Mesodermal cell (in vitro differentiated cells): ENCODE results near the gene COMMD4. TPM values are rescaled to one million over a fixed set of nuclear protein-coding genes. Genes with fewer than 3 reads are reported as not detected.
"Not testable (repeated sequence)": the region's sequence is repeated elsewhere in the genome, so short reads cannot be mapped to it uniquely, and the experiment has no call there.

ENCODE experiments used
- H3K27ac ChIP-seq: 2 replicates; pipeline ENCODE4 v1.7.0; 2013; ENCODE audit warnings: mild to moderate bottlenecking, low read depth, low read length, moderate library complexity; ENCODE audit not compliant: severe bottlenecking
- H3K36me3 ChIP-seq: 2 replicates; pipeline ENCODE4 v1.7.1; 2013; ENCODE audit warnings: mild to moderate bottlenecking, low read length, moderate library complexity; ENCODE audit not compliant: control insufficient read depth, insufficient read depth
- H3K4me1 ChIP-seq: one replicate; pipeline ENCODE4 v1.7.1; 2013; ENCODE audit warnings: mild to moderate bottlenecking, low read length; ENCODE audit not compliant: insufficient read depth, control insufficient read depth, poor library complexity, severe bottlenecking
- H3K4me3 ChIP-seq: 2 replicates; pipeline ENCODE4 v1.7.0; 2013; ENCODE audit warnings: low read length, control low read depth, mild to moderate bottlenecking; ENCODE audit not compliant: insufficient read depth, poor library complexity, severe bottlenecking; ENCODE audit errors: extremely low read depth
- H3K9me3 ChIP-seq: 2 replicates; pipeline ENCODE4 v1.7.1; 2013; ENCODE audit warnings: mild to moderate bottlenecking, low read length, moderate library complexity; ENCODE audit not compliant: control insufficient read depth
- WGBS, 2 experiments: methylation state at CpG; one replicate each; pipeline ENCODE4 v1.1.5; 2013; ENCODE audit warnings: missing lambda C conversion rate in 2 of 2; ENCODE audit not compliant: insufficient coverage in 2 of 2; 5-methylcytosine and 5-hydroxymethylcytosine counted together
- polyA plus RNA-seq, 2 experiments: library from polyadenylated mRNA; stranded (reverse); fragments of 50-300 nt; gene quantifications; one replicate each; pipeline ENCODE4 v1.2.3, GENCODE V29; 2013

Gene COMMD4
- 66.9 TPM for polyA plus RNA-seq (2013, experiment 1 of 2)
- 61.0 TPM for polyA plus RNA-seq (2013, experiment 2 of 2)

DNA sequence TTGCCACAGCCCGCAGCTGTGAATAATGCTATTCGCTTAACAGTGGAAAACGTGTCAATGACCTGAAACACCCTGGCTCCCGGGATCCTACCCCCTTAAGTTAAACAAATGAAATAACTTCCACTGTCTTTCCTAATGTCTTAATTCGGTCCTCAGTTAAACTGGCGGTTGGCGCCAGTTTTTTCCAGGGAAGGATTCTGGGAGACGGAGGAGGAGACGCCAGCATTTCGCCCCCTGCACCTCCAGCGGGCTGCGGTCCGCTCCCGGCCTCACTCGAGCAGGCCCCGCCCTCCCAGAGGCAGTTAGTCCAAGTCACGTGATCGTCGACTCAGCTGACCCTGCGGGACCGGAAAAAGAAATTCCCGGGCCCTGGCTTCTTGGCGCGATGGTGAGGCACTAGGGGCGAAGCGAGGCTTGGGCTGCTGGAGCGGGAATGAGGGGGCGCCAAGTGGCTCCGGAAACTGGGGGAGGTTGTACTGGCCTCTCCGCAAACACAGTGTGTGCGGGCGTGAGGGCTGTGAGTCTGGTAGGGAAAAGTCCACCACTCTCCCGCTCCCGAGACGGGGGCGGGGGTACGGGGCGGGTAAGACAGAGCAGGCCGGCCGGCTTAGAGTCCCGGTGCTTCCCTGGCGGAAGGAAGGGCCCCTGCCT is at the start of gene COMMD4:
COMMD4 (plus strand) TSS at position 359 of the 651 bp plus-strand sequence; CDS start at position 386, 27 bp downstream.
- Histone ChIP-seq H3K4me1 (peaks cover 5% of the 10 kb centered on the region), H3K4me3 (peak within 1 kb of the TSS; percentile 78), H3K36me3 (peaks cover 16% of the 10 kb centered on the region), H3K9me3 (no peaks in the 10 kb centered on the region), H3K27ac (peak within 1 kb of the TSS; percentile 23)
- WGBS, 2 experiments = 2% methylated on average over 38 to 40 of the region's 42 CpGs

- H3K36me3 ChIP-seq, H3K9me3 ChIP-seq, H3K27ac ChIP-seq, H3K4me3 ChIP-seq, H3K4me1 ChIP-seq: not testable (repeated sequence)
- WGBS, 2 experiments = no CpG with 5 or more reads among the region's 18 CpGs
These were observed 42.2 kb upstream of the COMMD4 start for GRCh38 chr15:75293660-75294059.

- not testable (repeated sequence) for H3K4me3 ChIP-seq, H3K27ac ChIP-seq, H3K9me3 ChIP-seq, H3K4me1 ChIP-seq, H3K36me3 ChIP-seq
- WGBS, 2 experiments = no CpG with 5 or more reads among the region's 13 CpGs
These were observed 37.1 kb upstream of the COMMD4 start for GRCh38 chr15:75298541-75299310.

DNA sequence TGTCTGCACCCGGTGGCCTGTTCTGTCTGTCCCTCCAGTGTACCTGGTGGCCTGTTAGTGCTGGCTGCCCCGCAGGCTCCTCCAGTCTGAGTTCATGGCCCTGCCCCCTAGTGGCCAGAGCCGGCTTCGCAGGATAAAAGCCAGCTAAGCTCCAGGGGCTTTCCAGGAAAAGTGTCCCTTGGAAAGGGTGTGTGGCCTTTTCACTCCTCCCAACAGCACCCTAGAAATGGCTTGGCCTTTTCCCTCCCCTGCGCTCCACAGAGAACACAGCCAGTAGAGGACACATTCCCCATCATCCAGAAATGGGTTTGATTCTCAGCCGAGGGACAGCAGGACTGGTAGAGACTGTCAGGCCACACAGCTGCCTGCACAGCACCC is 36.6 kb upstream of the COMMD4 start:
- not testable (repeated sequence) for H3K4me1 ChIP-seq, H3K4me3 ChIP-seq, H3K27ac ChIP-seq, H3K36me3 ChIP-seq, H3K9me3 ChIP-seq
- 0% methylated on average over 1 of the region's 6 CpGs; no CpG with 5 or more reads in 1 of the 2 experiments for WGBS, 2 experiments

DNA sequence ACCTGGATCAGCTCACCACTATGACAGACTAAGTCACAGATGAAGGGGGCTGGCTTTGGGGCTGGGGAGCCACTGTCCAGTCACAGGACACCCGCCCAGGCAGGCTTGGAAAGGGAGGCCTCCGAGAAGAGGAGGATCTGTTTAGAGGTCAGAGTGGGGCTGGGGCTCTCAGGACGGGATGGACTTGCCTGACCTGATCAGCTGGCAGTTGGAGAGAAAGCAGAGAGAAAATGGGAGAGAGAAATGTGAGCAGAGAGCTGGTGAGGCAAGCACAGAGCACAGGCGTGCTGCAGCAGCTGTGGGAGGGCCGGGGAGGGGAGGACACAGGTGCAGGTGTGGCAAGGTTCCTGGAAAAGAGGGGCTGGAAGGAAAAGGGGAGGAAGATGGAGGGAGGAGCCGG is 35.8 kb upstream of the COMMD4 start:
- not testable (repeated sequence) for H3K36me3 ChIP-seq, H3K4me1 ChIP-seq, H3K9me3 ChIP-seq, H3K27ac ChIP-seq, H3K4me3 ChIP-seq
- WGBS, 2 experiments = 60 to 62% methylated on average over 5 of the region's 6 CpGs

GRCh38 chr15:75302318-75302717 is 33.5 kb upstream of the COMMD4 start:
- H3K4me3 ChIP-seq = no peak overlapping the region
- H3K9me3 ChIP-seq = no peaks in the 10 kb centered on the region
- H3K4me1 ChIP-seq = no peaks in the 10 kb centered on the region
- no peak overlapping the region for H3K27ac ChIP-seq
- H3K36me3 ChIP-seq = no peaks in the 10 kb centered on the region
- WGBS, 2 experiments = 87 to 88% methylated on average over 9 of the region's 9 CpGs

DNA sequence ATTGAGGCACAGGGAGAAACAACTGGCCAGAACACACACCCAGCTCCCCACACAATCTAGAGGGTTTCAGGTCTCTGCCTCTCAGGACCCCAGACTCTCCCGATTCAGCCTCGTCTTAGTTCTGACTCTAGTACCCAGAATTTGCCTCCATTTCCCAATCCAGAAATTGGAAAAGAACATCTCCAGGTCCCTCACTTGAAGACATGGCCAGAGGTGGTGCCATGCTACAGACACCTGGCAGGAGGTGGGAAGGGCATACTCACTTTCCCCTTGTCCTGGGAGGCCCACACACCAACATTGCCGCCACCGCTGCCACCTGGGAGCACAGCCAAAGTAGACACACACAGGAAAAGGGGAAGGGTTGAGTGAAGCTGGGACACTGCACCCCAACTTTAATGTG is 33.1 kb upstream of the COMMD4 start:
- not testable (repeated sequence) for H3K9me3 ChIP-seq, H3K36me3 ChIP-seq, H3K27ac ChIP-seq, H3K4me3 ChIP-seq, H3K4me1 ChIP-seq
- 93 to 100% methylated on average over 2 of the region's 4 CpGs for WGBS, 2 experiments

- no CpG with 5 or more reads among the region's 3 CpGs for WGBS, 2 experiments
- no peaks in the 10 kb centered on the region for H3K4me1 ChIP-seq
- no peaks in the 10 kb centered on the region for H3K9me3 ChIP-seq
- H3K4me3 ChIP-seq = no peak overlapping the region
- H3K36me3 ChIP-seq = no peaks in the 10 kb centered on the region
- no peak overlapping the region for H3K27ac ChIP-seq
These were observed 29.7 kb upstream of the COMMD4 start for GRCh38 chr15:75306188-75306587.

DNA sequence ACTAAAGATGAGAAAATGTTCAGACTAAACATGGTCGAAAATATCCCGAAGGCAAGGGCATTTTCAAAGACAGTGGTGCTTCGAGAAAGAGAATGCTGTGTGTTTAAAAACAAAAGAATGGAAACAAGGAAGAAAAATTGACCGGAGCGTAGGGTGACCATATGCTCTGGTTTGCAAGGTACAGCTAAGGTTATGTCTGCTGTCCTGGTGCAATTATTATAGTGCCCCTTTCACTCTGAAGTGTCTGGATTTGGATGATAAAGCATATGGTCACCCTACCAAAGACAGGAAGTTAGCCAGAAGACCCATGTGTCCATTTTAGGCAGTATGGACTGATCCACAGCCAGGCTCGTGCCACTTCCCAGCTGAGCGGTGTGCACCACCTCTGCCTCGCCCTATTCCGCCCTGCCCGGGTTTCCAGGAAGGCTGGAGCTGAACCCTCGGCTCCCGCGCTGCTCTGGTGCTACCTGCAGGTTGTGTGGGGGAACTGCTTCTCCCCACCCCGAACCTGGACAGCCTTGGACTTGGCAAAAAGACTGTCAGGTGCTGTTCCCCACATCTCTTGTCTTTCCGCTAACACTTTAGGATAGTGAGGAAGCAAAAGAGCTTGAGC is 28.0 kb upstream of the COMMD4 start:
- Histone ChIP-seq H3K36me3 (no peaks in the 10 kb centered on the region), H3K4me3 (no peak overlapping the region), H3K4me1 (no peaks in the 10 kb centered on the region), H3K9me3 (no peaks in the 10 kb centered on the region), H3K27ac (no peak overlapping the region)
- 43 to 73% methylated on average over 7 to 13 of the region's 15 CpGs for WGBS, 2 experiments

GRCh38 chr15:75309711-75310110 is 26.2 kb upstream of the COMMD4 start:
- Histone ChIP-seq H3K27ac (no peak overlapping the region), H3K9me3 (no peaks in the 10 kb centered on the region), H3K4me1 (no peaks in the 10 kb centered on the region), H3K36me3 (no peaks in the 10 kb centered on the region), H3K4me3 (no peak overlapping the region)

- not testable (repeated sequence) for H3K27ac ChIP-seq, H3K4me1 ChIP-seq, H3K4me3 ChIP-seq, H3K36me3 ChIP-seq, H3K9me3 ChIP-seq
- WGBS, 2 experiments = 89 to 92% methylated on average over 1 of the region's 1 CpG
These were observed 23.3 kb upstream of the COMMD4 start for GRCh38 chr15:75312548-75312947.
